Neural crest cell (in vitro differentiated cells): ENCODE results near the gene SYNJ2. TPM values are rescaled to one million over a fixed set of nuclear protein-coding genes. Genes with fewer than 3 reads are reported as not detected.

Experiments
- DNase-seq: peaks from one replicate; pipeline ENCODE4 v3.0.0; 2021; ENCODE audit warnings: low read depth, mixed read lengths, low spot score
- H3K27ac Mint-ChIP-seq: one replicate; pipeline ENCODE4 v1.8.0; 2021; ENCODE audit warnings: mild to moderate bottlenecking, mixed read lengths; ENCODE audit not compliant: unreplicated experiment
- H3K27me3 Mint-ChIP-seq: 2 replicates; pipeline ENCODE4 v1.8.0; 2021; ENCODE audit warnings: low read depth, mild to moderate bottlenecking, mixed read lengths
- H3K36me3 Mint-ChIP-seq: 2 replicates; pipeline ENCODE4 v1.8.0; 2021; ENCODE audit warnings: low read depth, mild to moderate bottlenecking, mixed read lengths
- H3K4me1 Mint-ChIP-seq: 2 replicates; pipeline ENCODE4 v1.8.0; 2021; ENCODE audit warnings: mixed read lengths
- H3K4me3 Mint-ChIP-seq: one replicate; pipeline ENCODE4 v1.8.0; 2021; ENCODE audit warnings: mild to moderate bottlenecking, mixed read lengths
- H3K9me3 Mint-ChIP-seq: 2 replicates; pipeline ENCODE4 v1.8.0; 2021; ENCODE audit warnings: mixed read lengths
- CTCF ChIP-seq: fragments of 200-600 bp; sonication (generic); conservative IDR thresholded peaks from 2 replicates; pipeline ENCODE4 v1.5.0; 2021; ENCODE audit warnings: antibody characterized with exemption, mild to moderate bottlenecking
- total RNA-seq: library from RNA; stranded (reverse); gene quantifications from 2 replicates; pipeline ENCODE4 v1.2.1, GENCODE V29; 2021

The SYNJ2 gene
- total RNA-seq, 1 donor from 2014 or later = 2.9 TPM

- no peaks in the 10 kb centered on the region for H3K36me3 Mint-ChIP-seq
- no peak for DNase-seq
- no peak overlapping the region for H3K4me3 Mint-ChIP-seq
- no peak overlapping the region for H3K27ac Mint-ChIP-seq
- peaks cover 15% of the 10 kb centered on the region for H3K4me1 Mint-ChIP-seq
- peaks cover 7% of the 10 kb centered on the region for H3K27me3 Mint-ChIP-seq
- H3K9me3 Mint-ChIP-seq = no peaks in the 10 kb centered on the region
- TF ChIP-seq CTCF = no peak
Measured at GRCh38 chr6:158028876-158029275, 47.2 kb downstream of the SYNJ2 start.

- no peak overlapping the region for H3K27ac Mint-ChIP-seq
- peaks cover 10% of the 10 kb centered on the region for H3K27me3 Mint-ChIP-seq
- DNase-seq = no peak
- no peaks in the 10 kb centered on the region for H3K36me3 Mint-ChIP-seq
- no peak overlapping the region for H3K4me3 Mint-ChIP-seq
- no peaks in the 10 kb centered on the region for H3K9me3 Mint-ChIP-seq
- H3K4me1 Mint-ChIP-seq = peaks cover 15% of the 10 kb centered on the region
- no peak for TF ChIP-seq CTCF
Measured at GRCh38 chr6:158029668-158030230, 48.1 kb downstream of the SYNJ2 start.

- peaks cover 15% of the 10 kb centered on the region for H3K4me1 Mint-ChIP-seq
- no peaks in the 10 kb centered on the region for H3K9me3 Mint-ChIP-seq
- H3K4me3 Mint-ChIP-seq = no peak overlapping the region
- H3K27me3 Mint-ChIP-seq = peaks cover 13% of the 10 kb centered on the region
- H3K36me3 Mint-ChIP-seq = no peaks in the 10 kb centered on the region
- H3K27ac Mint-ChIP-seq = no peak overlapping the region
- no peak for TF ChIP-seq CTCF
- no peak for DNase-seq
Measured at GRCh38 chr6:158030380-158031300, 49.0 kb downstream of the SYNJ2 start.

GRCh38 chr6:158031381-158032353, 50.0 kb downstream of the SYNJ2 start:
- Mint-ChIP-seq H3K4me1 (peaks cover 15% of the 10 kb centered on the region), H3K4me3 (no peak overlapping the region), H3K27me3 (peaks cover 13% of the 10 kb centered on the region), H3K36me3 (peaks cover 5% of the 10 kb centered on the region), H3K27ac (no peak overlapping the region), H3K9me3 (no peaks in the 10 kb centered on the region)
- DNase-seq = no peak
- TF ChIP-seq CTCF = no peak

- H3K36me3 Mint-ChIP-seq = peaks cover 5% of the 10 kb centered on the region
- no peak overlapping the region for H3K27ac Mint-ChIP-seq
- DNase-seq = no peak
- peaks cover 15% of the 10 kb centered on the region for H3K4me1 Mint-ChIP-seq
- no peaks in the 10 kb centered on the region for H3K9me3 Mint-ChIP-seq
- no peak overlapping the region for H3K4me3 Mint-ChIP-seq
- peaks cover 12% of the 10 kb centered on the region for H3K27me3 Mint-ChIP-seq
- no peak for TF ChIP-seq CTCF
Measured at GRCh38 chr6:158032354-158032733, 50.7 kb downstream of the SYNJ2 start.
